ENCODE results near the gene EVX2. TPM values are rescaled to one million over a fixed set of nuclear protein-coding genes. Genes with fewer than 3 reads are reported as not detected.

EVX2 gene
- total RNA-seq, 3 donors from 2014 or later = not detected

DNA sequence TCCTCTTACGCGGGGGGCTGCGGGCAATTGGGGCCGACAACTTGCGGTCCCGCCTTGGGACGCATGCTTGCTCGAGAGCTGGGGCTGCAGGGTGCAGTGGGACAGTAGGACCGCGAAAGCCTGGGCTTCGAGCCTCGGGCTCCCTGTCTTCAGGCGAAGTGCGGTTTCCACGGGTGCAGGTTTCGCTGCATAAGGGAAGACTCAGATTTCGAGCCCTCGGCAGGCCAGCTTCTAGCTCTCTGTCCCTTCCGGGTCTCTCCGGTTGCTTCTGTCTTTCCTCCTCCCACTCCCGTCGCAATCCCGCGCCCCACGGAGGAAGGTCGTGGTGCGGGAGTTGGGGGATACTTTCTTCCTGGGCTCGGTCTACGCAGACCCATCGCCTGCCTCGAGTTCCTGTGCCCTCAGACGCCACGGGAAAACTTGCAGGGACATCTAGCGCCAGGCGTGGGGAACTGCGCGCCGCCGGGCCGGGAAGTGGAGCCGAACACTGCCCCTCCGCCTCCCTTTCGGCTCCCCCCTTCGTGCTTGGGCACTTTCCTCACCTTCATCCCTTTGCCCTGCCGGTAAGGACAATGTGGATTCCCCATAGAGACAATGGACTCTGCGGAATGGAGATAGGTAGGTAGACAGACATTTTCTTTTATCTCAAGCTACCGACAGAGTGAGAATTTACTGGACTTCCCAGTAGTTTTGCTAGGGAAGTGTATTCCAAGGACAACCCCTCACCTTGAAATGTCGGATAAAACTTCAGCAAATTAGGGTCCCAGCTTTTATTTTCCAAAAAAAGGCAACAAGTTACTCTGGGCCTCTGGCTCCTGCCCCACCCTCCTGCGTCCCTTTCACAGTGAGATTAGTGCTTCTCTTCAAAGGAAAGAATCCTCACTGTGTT, 4.5 kb upstream of the EVX2 start:
- no peak for TF ChIP-seq POLR2A (IDR thresholded peaks at IDR 0.05)
- TF ChIP-seq, protein P1, sequence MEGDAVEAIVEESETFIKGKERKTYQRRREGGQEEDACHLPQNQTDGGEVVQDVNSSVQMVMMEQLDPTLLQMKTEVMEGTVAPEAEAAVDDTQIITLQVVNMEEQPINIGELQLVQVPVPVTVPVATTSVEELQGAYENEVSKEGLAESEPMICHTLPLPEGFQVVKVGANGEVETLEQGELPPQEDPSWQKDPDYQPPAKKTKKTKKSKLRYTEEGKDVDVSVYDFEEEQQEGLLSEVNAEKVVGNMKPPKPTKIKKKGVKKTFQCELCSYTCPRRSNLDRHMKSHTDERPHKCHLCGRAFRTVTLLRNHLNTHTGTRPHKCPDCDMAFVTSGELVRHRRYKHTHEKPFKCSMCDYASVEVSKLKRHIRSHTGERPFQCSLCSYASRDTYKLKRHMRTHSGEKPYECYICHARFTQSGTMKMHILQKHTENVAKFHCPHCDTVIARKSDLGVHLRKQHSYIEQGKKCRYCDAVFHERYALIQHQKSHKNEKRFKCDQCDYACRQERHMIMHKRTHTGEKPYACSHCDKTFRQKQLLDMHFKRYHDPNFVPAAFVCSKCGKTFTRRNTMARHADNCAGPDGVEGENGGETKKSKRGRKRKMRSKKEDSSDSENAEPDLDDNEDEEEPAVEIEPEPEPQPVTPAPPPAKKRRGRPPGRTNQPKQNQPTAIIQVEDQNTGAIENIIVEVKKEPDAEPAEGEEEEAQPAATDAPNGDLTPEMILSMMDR (IDR thresholded peaks at IDR 0.05) = peak in 2 of 3 donors; percentile 58 to 67
- no peak for DNase-seq (ENCODE audit: low spot score in 2 of 2)
- H3K4me3 ChIP-seq = peak overlapping the region in 2 of 3 donors; percentile 27 to 55
- H3K36me3 ChIP-seq = no peaks in the 10 kb centered on the region
- intact Hi-C loops (cut with DNase I; ENCODE audit: low total_unique reads) = loop anchor here (10.0 kb wide), 1 partner anchor 403 kb away; no protein-coding TSS in a partner anchor
- H3K9me3 ChIP-seq = peaks cover 0 to 9% of the 10 kb centered on the region in 2 donors
- peaks cover 12 to 100% of the 10 kb centered on the region in 2 donors for H3K27me3 ChIP-seq
- peaks cover 4% of the 10 kb centered on the region in 2 donors for H3K4me1 ChIP-seq
- no peak overlapping the region for H3K27ac ChIP-seq

DNA sequence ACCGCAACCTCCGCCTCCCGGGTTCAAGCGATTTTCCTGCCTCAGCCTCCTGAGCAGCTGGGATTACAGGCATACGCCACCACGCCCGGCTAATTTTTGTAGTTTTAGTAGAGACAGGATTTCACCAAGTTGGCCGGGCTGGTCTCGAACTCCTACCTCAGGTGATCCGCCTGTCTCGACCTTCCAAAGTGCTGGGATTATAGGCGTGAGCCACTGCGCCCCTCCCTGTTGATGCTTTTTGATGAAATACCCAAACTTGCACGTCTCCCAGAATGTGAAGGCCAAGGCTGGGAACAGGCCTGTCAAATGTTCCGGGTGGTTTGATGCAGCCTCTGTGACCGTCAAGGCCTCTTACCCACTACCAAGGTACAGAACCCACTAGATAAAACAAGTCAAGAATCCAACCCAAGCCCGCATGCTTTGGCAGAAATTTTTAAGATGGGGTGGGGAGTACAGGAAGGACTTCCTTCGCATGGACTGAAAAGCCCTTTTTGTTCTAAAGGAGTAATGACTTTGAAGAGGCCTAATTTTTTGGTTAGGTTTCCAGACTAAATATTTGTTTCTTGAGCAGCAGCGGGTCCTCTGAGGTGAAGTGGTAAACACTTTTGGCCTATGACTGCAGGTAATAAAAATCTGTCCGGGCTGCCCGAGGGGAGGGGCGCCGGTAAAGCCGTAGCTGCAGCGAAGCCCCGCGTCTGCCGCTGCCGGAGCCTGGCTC, 3.7 kb upstream of the EVX2 start:
- TF ChIP-seq, protein P1 (IDR thresholded peaks at IDR 0.05) = no peak
- TF ChIP-seq POLR2AphosphoS5 (IDR thresholded peaks at IDR 0.05) (no peak), POLR2A (IDR thresholded peaks at IDR 0.05) (no peak)
- Histone ChIP-seq H3K36me3 (no peaks in the 10 kb centered on the region), H3K4me1 (no peaks in the 10 kb centered on the region), H3K4me3 (peak overlapping the region in 1 of 3 donors; percentile 55), H3K27me3 (peaks cover 6 to 100% of the 10 kb centered on the region in 2 donors), H3K9me3 (peaks cover 0 to 9% of the 10 kb centered on the region in 2 donors), H3K27ac (no peak overlapping the region)
- DNase-seq (ENCODE audit: low spot score in 2 of 2) = no peak
- intact Hi-C loops (cut with DNase I; ENCODE audit: low total_unique reads) = loop anchor here (10.0 kb wide), 1 partner anchor 403 kb away; no protein-coding TSS in a partner anchor

GRCh38 chr2:176085861-176086771, 2.4 kb upstream of the EVX2 start:
- no peak overlapping the region for H3K4me3 ChIP-seq
- H3K27ac ChIP-seq = no peak overlapping the region
- peaks cover 6 to 100% of the 10 kb centered on the region in 2 donors for H3K27me3 ChIP-seq
- no peaks in the 10 kb centered on the region for H3K4me1 ChIP-seq
- no peak for DNase-seq (ENCODE audit: low spot score in 2 of 2)
- TF ChIP-seq, protein P1 (IDR thresholded peaks at IDR 0.05) = peak in 1 of 3 donors; percentile 8
- no peak for TF ChIP-seq POLR2AphosphoS5 (IDR thresholded peaks at IDR 0.05)
- TF ChIP-seq POLR2A (IDR thresholded peaks at IDR 0.05) = no peak
- intact Hi-C loops (cut with DNase I; ENCODE audit: low total_unique reads) = loop anchor here (10.0 kb wide), 1 partner anchor 401 kb away; no protein-coding TSS in a partner anchor
- no peaks in the 10 kb centered on the region for H3K36me3 ChIP-seq
- peaks cover 0 to 13% of the 10 kb centered on the region in 2 donors for H3K9me3 ChIP-seq

- H3K36me3 ChIP-seq = no peaks in the 10 kb centered on the region
- H3K27me3 ChIP-seq = peaks cover 6 to 99% of the 10 kb centered on the region in 2 donors
- no peak overlapping the region for H3K27ac ChIP-seq
- no peaks in the 10 kb centered on the region for H3K4me1 ChIP-seq
- intact Hi-C loops (cut with DNase I; ENCODE audit: low total_unique reads) = loop anchor here (10.0 kb wide), 1 partner anchor 400 kb away; no protein-coding TSS in a partner anchor
- H3K9me3 ChIP-seq = peaks cover 0 to 15% of the 10 kb centered on the region in 2 donors
- TF ChIP-seq POLR2AphosphoS5 (IDR thresholded peaks at IDR 0.05) = no peak
- TF ChIP-seq, protein P1 (IDR thresholded peaks at IDR 0.05) = no peak
- no peak for TF ChIP-seq POLR2A (IDR thresholded peaks at IDR 0.05)
- DNase-seq (ENCODE audit: low spot score in 2 of 2) = no peak
- H3K4me3 ChIP-seq = no peak overlapping the region
Observed at GRCh38 chr2:176085120-176085788, 1.5 kb upstream of the EVX2 start.

Measured in breast epithelium (tissue), 4 donors.